GM18909 (cell line): ENCODE data around the gene ACOT13.
"Not testable (repeated sequence)": the region's sequence is repeated elsewhere in the genome, so short reads cannot be mapped to it uniquely, and the experiment has no call there.

Experiments
- ATAC-seq: cut with Tn5 transposase; IDR thresholded peaks from one replicate; pipeline ENCODE4 v1.9.1; 2021; ENCODE audit warnings: mild to moderate bottlenecking; ENCODE audit not compliant: unreplicated experiment, poor library complexity

ACOT13 gene

GRCh38 chr6:24660105-24660504 lies 6.8 kb upstream of the ACOT13 start:
- no peak for ATAC-seq

- ATAC-seq = not testable (repeated sequence)
Observed at GRCh38 chr6:24661759-24662158, 5.1 kb upstream of the ACOT13 start.

- no peak for ATAC-seq
Observed at GRCh38 chr6:24662236-24662635, 4.6 kb upstream of the ACOT13 start.

- no peak for ATAC-seq
Observed at GRCh38 chr6:24663189-24663588, 3.7 kb upstream of the ACOT13 start.

GRCh38 chr6:24664046-24664987 lies 2.6 kb upstream of the ACOT13 start:
- no peak for ATAC-seq

GRCh38 chr6:24666097-24666640 lies 708 bp upstream of the ACOT13 start:
- ATAC-seq = peak; percentile 40

- peak; percentile 3 for ATAC-seq
Observed at GRCh38 chr6:24667378-24667803, 514 bp downstream of the ACOT13 start.

GRCh38 chr6:24668066-24668996 lies 1.5 kb downstream of the ACOT13 start:
- ATAC-seq = not testable (repeated sequence)

GRCh38 chr6:24668997-24669361 lies 2.1 kb downstream of the ACOT13 start:
- no peak for ATAC-seq

GRCh38 chr6:24670492-24670891 lies 3.6 kb downstream of the ACOT13 start:
- ATAC-seq = not testable (repeated sequence)

GRCh38 chr6:24671077-24671476 lies 4.2 kb downstream of the ACOT13 start:
- not testable (repeated sequence) for ATAC-seq

- no peak for ATAC-seq
Observed at GRCh38 chr6:24672620-24673182, 5.8 kb downstream of the ACOT13 start.

GRCh38 chr6:24673625-24674024 lies 6.7 kb downstream of the ACOT13 start:
- ATAC-seq = no peak

GRCh38 chr6:24678792-24679352 lies 12.0 kb downstream of the ACOT13 start:
- not testable (repeated sequence) for ATAC-seq

GRCh38 chr6:24680582-24680981 lies 13.7 kb downstream of the ACOT13 start:
- ATAC-seq = no peak

- no peak for ATAC-seq
Observed at GRCh38 chr6:24683297-24684296, 16.7 kb downstream of the ACOT13 start.

- ATAC-seq = no peak
Observed at GRCh38 chr6:24686408-24686807, 19.5 kb downstream of the ACOT13 start.

- no peak for ATAC-seq
Observed at GRCh38 chr6:24686946-24687345, 20.1 kb downstream of the ACOT13 start.

- no peak for ATAC-seq
Observed at GRCh38 chr6:24689964-24690363, 23.1 kb downstream of the ACOT13 start.
